Measurements from ENCODE around the gene GNAS.

The GNAS gene

DNA sequence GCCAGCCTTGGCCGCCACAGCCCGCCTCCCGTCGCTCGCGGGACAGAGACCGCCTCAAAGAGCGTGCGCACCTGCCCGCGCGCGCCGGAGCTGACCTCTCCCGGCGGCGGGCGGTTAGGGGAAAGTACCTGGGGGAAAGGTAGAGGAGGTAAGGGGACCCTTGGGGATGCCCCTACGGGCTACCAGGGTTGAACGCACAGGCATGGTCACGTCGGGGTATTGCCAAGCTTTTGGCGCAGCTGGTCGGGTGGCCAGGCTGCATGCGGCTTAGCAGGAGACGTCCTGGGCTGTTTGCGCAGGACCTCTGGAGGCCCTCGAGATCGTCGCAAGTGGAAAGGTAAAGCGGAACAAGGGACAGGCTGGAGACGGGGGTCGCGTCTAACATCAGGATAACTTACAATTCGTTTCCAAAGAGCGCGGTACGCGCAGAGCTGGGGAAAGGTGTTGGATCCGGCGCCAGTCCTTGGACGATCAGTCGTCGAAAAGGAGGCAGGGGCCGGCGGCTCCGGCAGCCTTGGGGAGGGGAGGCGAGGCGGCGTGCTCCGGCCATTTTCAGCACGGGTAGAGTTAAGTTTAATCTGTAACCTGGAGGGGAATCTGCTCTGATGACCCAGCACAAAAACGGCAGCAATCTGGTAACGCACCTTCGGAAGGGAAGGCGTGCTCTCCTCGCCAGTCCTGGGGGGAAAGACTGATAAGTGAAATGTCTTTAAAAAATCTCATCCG, 10.8 kb upstream of the GNAS start:
- no peak for TF ChIP-seq MYC (IDR thresholded peaks at IDR 0.05; ENCODE audit: low read depth, low read length)
- TF ChIP-seq POLR2A (IDR thresholded peaks at IDR 0.05; ENCODE audit: extremely low read depth, insufficient read length) = no peak
- TF ChIP-seq, protein P1, sequence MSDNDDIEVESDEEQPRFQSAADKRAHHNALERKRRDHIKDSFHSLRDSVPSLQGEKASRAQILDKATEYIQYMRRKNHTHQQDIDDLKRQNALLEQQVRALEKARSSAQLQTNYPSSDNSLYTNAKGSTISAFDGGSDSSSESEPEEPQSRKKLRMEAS (IDR thresholded peaks at IDR 0.05; ENCODE audit: low read depth, low read length) = no peak
- TF ChIP-seq, protein P2, sequence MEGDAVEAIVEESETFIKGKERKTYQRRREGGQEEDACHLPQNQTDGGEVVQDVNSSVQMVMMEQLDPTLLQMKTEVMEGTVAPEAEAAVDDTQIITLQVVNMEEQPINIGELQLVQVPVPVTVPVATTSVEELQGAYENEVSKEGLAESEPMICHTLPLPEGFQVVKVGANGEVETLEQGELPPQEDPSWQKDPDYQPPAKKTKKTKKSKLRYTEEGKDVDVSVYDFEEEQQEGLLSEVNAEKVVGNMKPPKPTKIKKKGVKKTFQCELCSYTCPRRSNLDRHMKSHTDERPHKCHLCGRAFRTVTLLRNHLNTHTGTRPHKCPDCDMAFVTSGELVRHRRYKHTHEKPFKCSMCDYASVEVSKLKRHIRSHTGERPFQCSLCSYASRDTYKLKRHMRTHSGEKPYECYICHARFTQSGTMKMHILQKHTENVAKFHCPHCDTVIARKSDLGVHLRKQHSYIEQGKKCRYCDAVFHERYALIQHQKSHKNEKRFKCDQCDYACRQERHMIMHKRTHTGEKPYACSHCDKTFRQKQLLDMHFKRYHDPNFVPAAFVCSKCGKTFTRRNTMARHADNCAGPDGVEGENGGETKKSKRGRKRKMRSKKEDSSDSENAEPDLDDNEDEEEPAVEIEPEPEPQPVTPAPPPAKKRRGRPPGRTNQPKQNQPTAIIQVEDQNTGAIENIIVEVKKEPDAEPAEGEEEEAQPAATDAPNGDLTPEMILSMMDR (IDR thresholded peaks at IDR 0.05; ENCODE audit: low read depth, low read length) = no peak
- no peak for DNase-seq (ENCODE audit: low read depth)
- H3K4me3 ChIP-seq (ENCODE audit: low read depth, low read length) = no peak overlapping the region

DNA sequence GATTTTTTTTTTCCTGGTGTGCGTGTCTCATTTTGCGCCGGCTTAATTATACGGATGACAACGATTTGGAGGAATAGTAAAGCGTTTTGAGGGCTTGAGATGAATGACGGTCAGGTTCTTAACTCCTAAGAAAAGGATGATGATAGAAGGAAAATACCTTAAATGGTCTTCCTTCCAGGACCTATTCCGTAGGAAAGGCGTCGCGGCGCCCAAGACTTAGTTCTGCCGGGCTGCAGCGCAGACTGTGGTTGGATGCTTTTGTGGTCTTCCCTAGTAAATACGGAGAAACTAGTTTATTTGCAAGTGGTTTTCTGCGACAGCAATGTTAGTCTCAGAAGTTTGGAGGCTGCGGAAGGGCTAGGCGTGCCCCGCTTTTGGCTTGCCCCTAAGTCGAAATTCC, 10.2 kb upstream of the GNAS start:
- no peak for TF ChIP-seq POLR2A (IDR thresholded peaks at IDR 0.05; ENCODE audit: extremely low read depth, insufficient read length)
- TF ChIP-seq, protein P2 (IDR thresholded peaks at IDR 0.05; ENCODE audit: low read depth, low read length) = no peak
- TF ChIP-seq, protein P1 (IDR thresholded peaks at IDR 0.05; ENCODE audit: low read depth, low read length) = no peak
- no peak for TF ChIP-seq MYC (IDR thresholded peaks at IDR 0.05; ENCODE audit: low read depth, low read length)
- H3K4me3 ChIP-seq (ENCODE audit: low read depth, low read length) = no peak overlapping the region
- DNase-seq (ENCODE audit: low read depth) = no peak

DNA sequence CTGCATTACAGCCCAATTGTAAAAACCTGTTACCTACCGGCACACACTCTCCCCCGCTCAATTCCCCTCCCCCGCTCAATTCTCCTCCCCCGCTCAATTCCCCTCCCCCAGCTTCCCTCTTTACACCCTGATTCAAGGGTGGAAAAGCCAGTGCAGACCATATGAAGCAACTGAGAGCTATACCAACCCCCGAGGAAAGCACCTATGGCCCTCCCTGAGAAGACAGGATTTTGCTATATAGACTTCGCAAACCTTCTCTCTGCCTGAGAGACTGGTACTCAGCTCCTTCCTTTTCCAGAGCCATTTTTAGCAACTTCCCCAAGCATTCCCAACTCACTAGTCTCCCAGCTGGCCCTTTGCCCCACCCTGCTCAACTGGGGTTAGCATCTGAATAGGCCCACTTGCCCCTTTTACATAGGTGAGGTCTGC, 9.4 kb upstream of the GNAS start:
- no peak overlapping the region for H3K4me3 ChIP-seq (ENCODE audit: low read depth, low read length)
- DNase-seq (ENCODE audit: low read depth) = no peak
- TF ChIP-seq MYC (IDR thresholded peaks at IDR 0.05; ENCODE audit: low read depth, low read length) = no peak
- TF ChIP-seq, protein P2 (IDR thresholded peaks at IDR 0.05; ENCODE audit: low read depth, low read length) = no peak
- TF ChIP-seq, protein P1 (IDR thresholded peaks at IDR 0.05; ENCODE audit: low read depth, low read length) = no peak
- no peak for TF ChIP-seq POLR2A (IDR thresholded peaks at IDR 0.05; ENCODE audit: extremely low read depth, insufficient read length)

DNA sequence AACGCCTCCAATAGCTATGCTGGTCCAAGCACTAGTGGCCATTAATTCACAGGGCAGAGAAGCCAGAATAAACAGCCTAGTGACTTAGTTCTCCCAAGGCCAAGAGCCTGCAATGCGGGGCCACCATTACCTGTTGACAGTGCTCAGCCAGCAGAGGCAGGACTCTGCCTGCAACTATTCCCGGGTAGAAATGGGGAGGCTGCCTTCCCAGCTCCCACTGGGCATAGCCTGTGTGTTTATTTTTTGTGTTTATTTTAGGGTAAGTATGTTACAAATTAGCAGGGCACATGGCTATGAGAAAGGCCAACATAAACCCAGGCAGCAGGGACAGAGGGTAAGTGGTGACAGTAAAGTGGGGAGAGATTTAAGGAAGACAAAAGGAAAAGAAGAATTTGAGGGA, 6.8 kb upstream of the GNAS start:
- no peak for DNase-seq (ENCODE audit: low read depth)
- TF ChIP-seq MYC (IDR thresholded peaks at IDR 0.05; ENCODE audit: low read depth, low read length) (no peak), POLR2A (IDR thresholded peaks at IDR 0.05; ENCODE audit: extremely low read depth, insufficient read length) (no peak)
- TF ChIP-seq, protein P1 (IDR thresholded peaks at IDR 0.05; ENCODE audit: low read depth, low read length) = no peak
- TF ChIP-seq, protein P2 (IDR thresholded peaks at IDR 0.05; ENCODE audit: low read depth, low read length) = no peak
- H3K4me3 ChIP-seq (ENCODE audit: low read depth, low read length) = no peak overlapping the region

DNA sequence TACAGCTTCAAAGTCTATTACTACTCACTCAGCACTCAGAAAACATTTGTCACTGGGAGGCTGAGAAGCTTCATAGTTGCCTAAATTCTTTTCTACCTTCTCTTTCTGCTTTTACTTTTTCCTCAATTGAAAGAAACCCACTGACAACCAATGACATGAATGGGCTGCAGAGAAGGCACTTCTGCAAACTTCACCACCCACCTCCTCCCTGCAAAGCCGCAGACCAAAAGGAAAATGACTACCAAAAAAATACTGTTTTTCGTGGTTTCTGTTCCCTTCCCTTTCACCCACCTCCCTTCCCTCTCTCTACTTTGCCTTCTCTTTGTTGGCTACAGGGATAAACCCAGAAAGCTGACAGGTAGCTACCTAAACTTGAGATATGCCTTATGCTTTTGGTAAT, 5.1 kb upstream of the GNAS start:
- H3K4me3 ChIP-seq (ENCODE audit: low read depth, low read length) = no peak overlapping the region
- TF ChIP-seq POLR2A (IDR thresholded peaks at IDR 0.05; ENCODE audit: extremely low read depth, insufficient read length) (no peak), MYC (IDR thresholded peaks at IDR 0.05; ENCODE audit: low read depth, low read length) (no peak)
- TF ChIP-seq, protein P2 (IDR thresholded peaks at IDR 0.05; ENCODE audit: low read depth, low read length) = no peak
- TF ChIP-seq, protein P1 (IDR thresholded peaks at IDR 0.05; ENCODE audit: low read depth, low read length) = no peak
- DNase-seq (ENCODE audit: low read depth) = peak; percentile 73
